Activated CD4-positive, CD25-positive, alpha-beta regulatory T cell treated with anti-CD3 and anti-CD28 coated beads, Interleukin-2, amount 50 U/mL, for 16 hours (primary cell): Measurements from ENCODE around the gene CAPN1.
"Not testable (repeated sequence)": the region's sequence is repeated elsewhere in the genome, so short reads cannot be mapped to it uniquely, and the experiment has no call there.

Experiments used
- DNase-seq: peaks from one replicate; pipeline ENCODE4 v3.0.0-alpha.2; 2020; ENCODE audit warnings: low read depth, low spot score

Gene CAPN1

DNA sequence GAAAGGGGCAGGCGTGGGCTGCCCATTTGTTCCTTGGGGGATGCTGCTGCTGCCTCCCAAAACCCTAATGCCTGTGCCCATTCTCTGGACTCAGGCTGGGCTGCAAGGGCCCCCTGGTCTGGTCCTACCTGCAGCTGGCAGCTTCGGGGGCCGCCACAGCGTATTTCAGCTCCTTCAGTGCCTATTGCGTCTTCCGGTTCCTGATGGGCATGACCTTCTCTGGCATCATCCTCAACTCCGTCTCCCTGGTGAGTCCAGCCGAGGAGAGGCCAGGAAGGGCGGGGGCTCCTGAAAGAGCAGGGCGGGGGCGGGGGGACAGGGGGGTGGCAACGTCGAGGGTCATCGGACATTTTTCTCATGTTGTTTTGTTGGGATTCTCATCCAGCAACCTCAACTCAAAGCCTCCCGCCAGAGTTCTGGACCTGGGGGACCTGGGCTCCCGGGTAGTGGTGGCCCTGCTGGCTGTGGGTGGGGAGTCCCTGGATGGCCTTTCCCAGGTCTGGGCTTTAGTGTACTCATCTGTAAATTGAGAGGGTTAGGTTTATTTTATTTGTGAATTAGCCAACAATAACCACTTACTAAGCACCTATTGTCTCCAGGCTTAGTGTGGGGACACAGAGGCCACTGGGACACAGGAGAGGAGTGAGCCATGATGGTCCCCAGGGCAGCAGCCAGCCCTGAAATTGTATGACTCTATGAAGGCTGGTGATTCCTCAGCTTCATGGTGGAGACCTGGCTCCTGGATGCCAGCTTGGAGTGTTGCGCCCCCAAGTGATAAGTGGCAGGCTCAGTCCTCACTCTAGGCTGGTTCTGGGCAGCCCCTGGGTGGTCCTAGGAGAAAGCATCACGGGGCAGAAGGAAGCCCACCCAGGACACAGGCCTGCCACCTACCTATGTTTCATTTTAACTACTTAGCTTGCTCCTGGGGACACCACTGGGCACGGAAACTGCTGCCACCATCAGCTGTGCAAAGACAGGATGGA lies 36.0 kb downstream of the CAPN1 start:
- DNase-seq: no peak

GRCh38 chr11:65218446-65218845 lies 36.7 kb downstream of the CAPN1 start:
- DNase-seq: no peak

DNA sequence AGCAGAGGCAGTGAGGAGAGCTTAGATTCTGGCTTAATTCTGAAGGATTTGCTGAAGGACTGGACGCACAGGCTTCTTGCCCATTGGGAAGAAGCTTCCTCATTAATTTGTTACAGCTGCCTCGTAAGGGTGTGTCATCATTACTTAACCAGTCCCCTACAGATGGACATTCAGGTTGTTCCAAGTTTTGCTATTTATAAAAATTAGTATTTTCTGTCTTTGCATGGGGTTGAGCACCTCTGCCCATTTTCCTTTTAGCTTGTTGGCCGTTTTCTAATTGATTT lies 38.1 kb downstream of the CAPN1 start:
- no peak for DNase-seq

- DNase-seq: no peak
Observed at GRCh38 chr11:65221026-65221425, 39.3 kb downstream of the CAPN1 start.

DNA sequence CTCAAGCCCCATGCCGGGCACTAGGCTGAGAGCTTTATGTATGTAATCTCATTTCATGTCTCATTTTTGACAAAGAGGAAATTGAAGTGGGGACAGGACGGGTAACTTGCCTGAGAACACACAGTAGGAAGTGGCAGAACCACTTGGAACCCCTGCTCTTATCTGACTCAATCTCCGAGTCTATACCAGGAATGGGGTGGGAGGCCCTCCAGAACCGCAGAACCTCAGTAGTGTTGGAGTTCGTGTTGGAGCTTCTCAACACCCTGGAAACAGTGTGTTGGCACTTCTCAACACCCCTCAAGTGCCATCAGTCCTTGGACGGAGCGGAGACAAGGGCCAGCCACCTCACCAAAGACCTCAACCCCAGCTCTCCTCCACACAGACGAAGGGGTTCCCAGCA lies 41.3 kb downstream of the CAPN1 start:
- no peak for DNase-seq

- DNase-seq: no peak
Observed at GRCh38 chr11:65224930-65225278, 43.2 kb downstream of the CAPN1 start.

GRCh38 chr11:65225279-65226102 lies 43.8 kb downstream of the CAPN1 start:
- no peak for DNase-seq

- DNase-seq: no peak
Observed at GRCh38 chr11:65226103-65226442, 44.3 kb downstream of the CAPN1 start.

GRCh38 chr11:65227879-65228278 lies 46.2 kb downstream of the CAPN1 start:
- no peak for DNase-seq

GRCh38 chr11:65236194-65237059 lies 54.7 kb downstream of the CAPN1 start:
- no peak for DNase-seq

- not testable (repeated sequence) for DNase-seq
Observed at GRCh38 chr11:65238302-65238701, 56.6 kb downstream of the CAPN1 start.

DNA sequence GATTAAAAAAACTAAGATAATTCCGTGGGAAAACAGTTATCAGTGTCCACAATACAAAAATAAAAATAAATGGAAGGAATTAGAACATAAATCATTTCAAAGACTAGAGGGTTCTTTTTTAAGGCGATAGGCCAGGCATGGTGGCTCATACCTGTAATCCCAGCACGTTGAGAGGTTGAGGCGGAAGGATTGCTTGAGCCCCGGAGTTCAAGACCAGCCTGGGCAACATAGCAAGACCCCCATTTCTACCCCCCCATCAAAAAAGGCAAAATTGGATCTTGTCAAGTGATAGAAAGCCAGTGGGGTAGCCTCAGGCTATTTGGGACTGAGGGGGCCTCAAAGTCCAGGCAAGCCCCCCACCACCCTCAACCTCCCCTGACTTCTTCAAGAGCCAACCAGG lies 59.4 kb downstream of the CAPN1 start:
- no peak for DNase-seq

- no peak for DNase-seq
Observed at GRCh38 chr11:65241692-65242091, 60.0 kb downstream of the CAPN1 start.

GRCh38 chr11:65242389-65242788 lies 60.7 kb downstream of the CAPN1 start:
- DNase-seq: no peak

DNA sequence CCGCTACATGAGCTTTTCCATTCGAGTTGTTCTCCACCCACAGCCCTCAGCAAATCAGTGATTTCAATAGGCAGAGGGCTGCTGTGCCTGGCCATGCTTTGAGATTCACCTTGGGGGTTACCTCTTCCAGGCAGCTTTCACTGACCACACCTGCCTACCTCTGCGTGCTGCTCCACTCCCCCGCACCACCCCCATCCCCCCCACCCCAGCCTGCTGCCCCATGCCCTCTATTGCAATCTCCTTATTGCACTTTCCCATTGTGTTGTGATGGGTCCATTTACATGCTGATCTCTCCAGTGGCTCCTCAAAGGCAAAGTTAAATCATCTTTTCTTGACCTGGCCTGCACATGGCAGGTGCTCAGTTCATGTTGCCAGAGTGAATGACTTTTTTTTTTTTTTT lies 62.1 kb downstream of the CAPN1 start:
- no peak for DNase-seq

DNA sequence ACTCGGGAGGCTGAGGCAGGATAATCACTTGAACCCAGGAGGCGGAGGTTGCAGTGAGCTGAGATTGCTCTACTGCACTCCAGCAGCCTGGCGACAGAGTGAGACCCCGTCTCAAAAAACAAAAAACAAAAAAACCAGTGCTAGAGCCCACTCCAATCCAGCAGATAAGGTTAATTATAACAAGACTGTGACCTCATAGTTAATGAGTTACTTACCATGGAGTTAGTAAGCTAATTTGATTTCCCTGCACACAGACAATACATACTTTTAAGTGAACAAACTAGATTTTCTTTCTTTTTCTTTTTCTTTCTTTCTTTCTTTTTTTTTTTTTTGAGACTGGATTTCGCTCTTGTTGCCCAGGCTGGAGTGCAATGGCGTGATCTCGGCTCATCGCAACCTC lies 63.3 kb downstream of the CAPN1 start:
- not testable (repeated sequence) for DNase-seq

DNA sequence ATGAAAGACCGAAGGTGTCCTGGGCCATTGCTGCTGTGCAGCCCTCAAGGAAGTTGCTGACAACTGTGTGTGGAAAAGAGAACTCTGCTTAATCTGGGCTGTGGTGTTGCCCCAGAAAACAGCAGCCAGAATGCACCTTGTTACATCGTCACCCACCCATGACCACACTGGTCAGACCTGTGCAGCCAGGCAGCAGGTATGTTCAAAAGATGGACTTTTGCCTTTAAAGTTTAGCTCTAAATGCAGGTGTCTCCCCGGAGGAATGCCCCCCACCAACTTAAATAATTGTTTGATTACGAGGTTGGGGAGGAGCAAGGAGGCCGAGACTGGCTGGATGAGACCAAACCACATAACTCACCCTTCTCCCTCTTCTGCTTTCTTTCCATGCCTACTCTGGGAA lies 64.8 kb downstream of the CAPN1 start:
- no peak for DNase-seq

GRCh38 chr11:65248184-65248710 lies 66.5 kb downstream of the CAPN1 start:
- DNase-seq: not testable (repeated sequence)

DNA sequence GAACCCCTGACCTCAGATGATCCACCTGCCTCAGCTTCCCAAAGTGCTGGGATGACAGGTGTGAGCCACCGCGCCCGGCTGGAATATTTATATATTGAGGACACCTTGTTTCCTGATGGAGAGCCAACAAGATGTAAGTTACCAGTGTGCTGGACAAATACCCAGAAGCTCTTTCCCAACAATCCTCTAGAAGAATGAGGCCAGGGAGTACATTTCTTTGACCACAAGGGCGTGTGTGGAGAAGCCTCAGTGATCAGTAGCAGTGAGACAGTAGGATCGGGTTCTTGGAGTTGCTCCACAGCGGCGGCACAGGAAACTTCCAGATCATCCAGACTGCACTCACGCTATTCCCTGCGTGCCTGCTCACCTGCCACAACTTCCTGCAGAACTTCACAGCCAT lies 69.7 kb downstream of the CAPN1 start:
- DNase-seq: no peak

- no peak for DNase-seq
Observed at GRCh38 chr11:65254724-65255123, 73.0 kb downstream of the CAPN1 start.

DNA sequence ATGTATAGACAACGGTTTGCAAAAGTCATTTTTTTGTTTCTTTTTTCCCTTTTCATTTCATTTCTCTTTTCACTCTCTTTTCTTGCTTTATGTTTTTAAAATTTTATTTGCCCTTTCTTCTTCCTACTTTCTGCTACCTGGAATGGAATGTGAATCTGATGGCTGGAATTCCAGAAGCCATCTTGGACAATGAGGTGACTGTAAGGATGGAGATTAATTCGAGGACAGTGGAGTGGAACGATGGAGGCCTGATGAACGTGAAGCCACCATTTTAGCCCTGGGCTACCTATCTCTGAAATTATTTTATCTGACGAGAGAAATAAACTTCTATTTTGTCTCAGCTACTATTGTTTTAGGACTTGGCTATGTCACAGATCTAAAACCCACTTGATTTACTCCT lies 77.3 kb downstream of the CAPN1 start:
- no peak for DNase-seq

DNA sequence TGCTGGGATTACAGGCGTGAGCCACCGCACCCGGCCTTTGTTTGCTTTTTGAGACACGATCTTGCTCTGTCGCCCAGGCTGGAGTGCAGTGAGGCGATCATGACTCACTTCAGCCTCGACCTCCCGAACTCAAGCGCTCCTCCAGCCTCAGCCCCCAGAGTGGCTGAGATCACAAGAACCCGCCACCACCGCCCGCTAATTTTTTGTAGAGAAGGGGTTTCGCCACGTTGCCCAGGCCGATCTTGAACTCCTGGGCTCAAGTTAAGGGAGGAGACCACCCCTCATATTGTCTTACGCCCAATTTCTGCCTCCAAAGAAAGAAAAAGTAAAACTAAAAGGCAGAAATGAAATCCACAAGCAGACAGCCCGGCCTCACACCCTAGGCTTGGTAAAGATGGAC lies 78.6 kb downstream of the CAPN1 start:
- no peak for DNase-seq
